GM21526 (cell line): Measurements from ENCODE around the gene RGS8.
"Not testable (repeated sequence)": the region's sequence is repeated elsewhere in the genome, so short reads cannot be mapped to it uniquely, and the experiment has no call there.

Experiments
- ATAC-seq: cut with Tn5 transposase; IDR thresholded peaks from one replicate; pipeline ENCODE4 v1.9.1; 2021; ENCODE audit warnings: moderate library complexity; ENCODE audit not compliant: unreplicated experiment, low FRiP score

RGS8 gene

GRCh38 chr1:182703539-182703938, 19.2 kb upstream of the RGS8 start:
- ATAC-seq: no peak

- ATAC-seq: no peak
Measured at GRCh38 chr1:182702826-182703524, 18.6 kb upstream of the RGS8 start.

GRCh38 chr1:182700351-182700709, 15.9 kb upstream of the RGS8 start:
- ATAC-seq: no peak

- ATAC-seq: no peak
Measured at GRCh38 chr1:182699393-182700350, 15.3 kb upstream of the RGS8 start.

- ATAC-seq: no peak
Measured at GRCh38 chr1:182698971-182699370, 14.6 kb upstream of the RGS8 start.

- not testable (repeated sequence) for ATAC-seq
Measured at GRCh38 chr1:182693139-182693538, 8.8 kb upstream of the RGS8 start.

- no peak for ATAC-seq
Measured at GRCh38 chr1:182690886-182691443, 6.6 kb upstream of the RGS8 start.

GRCh38 chr1:182688436-182689205, 4.2 kb upstream of the RGS8 start:
- ATAC-seq: no peak

GRCh38 chr1:182687361-182687760, 3.0 kb upstream of the RGS8 start:
- no peak for ATAC-seq

- ATAC-seq: no peak
Measured at GRCh38 chr1:182686446-182686845, 2.1 kb upstream of the RGS8 start.

- ATAC-seq: no peak
Measured at GRCh38 chr1:182685215-182685614, 828 bp upstream of the RGS8 start.

GRCh38 chr1:182682898-182683501, 1.4 kb downstream of the RGS8 start:
- ATAC-seq: no peak

- ATAC-seq: no peak
Measured at GRCh38 chr1:182682406-182682805, 2.0 kb downstream of the RGS8 start.

- no peak for ATAC-seq
Measured at GRCh38 chr1:182681568-182681912, 2.8 kb downstream of the RGS8 start.

GRCh38 chr1:182680901-182681567, 3.4 kb downstream of the RGS8 start:
- no peak for ATAC-seq

- no peak for ATAC-seq
Measured at GRCh38 chr1:182680408-182680807, 4.0 kb downstream of the RGS8 start.

GRCh38 chr1:182679684-182680083, 4.7 kb downstream of the RGS8 start:
- no peak for ATAC-seq

- ATAC-seq: peak; percentile 91
Measured at GRCh38 chr1:182677397-182678098, 6.8 kb downstream of the RGS8 start.

GRCh38 chr1:182676274-182676673, 8.1 kb downstream of the RGS8 start:
- ATAC-seq: no peak
